ENCODE data around the gene DLST. TPM values are rescaled to one million over a fixed set of nuclear protein-coding genes. Genes with fewer than 3 reads are reported as not detected.
"Not testable (repeated sequence)": the region's sequence is repeated elsewhere in the genome, so short reads cannot be mapped to it uniquely, and the experiment has no call there.

The DLST gene
- polyA plus RNA-seq, 1 donor (not counting 4 experiments of a cell fraction or from before 2014, with no cell fraction given) = 114 TPM

- no peak overlapping the region for H2AFZ ChIP-seq (ENCODE audit: control insufficient read depth, low read length)
- H3K9me1 ChIP-seq (ENCODE audit: control insufficient read depth, extremely low read depth, insufficient read depth, low read length) = no peaks in the 10 kb centered on the region
- H3K27ac ChIP-seq (ENCODE audit: control insufficient read depth, insufficient read depth, low read length) = no peak overlapping the region
- H3K9ac ChIP-seq (ENCODE audit: control insufficient read depth, extremely low read depth, insufficient read depth, low read length) = no peak overlapping the region
- H3K4me2 ChIP-seq (ENCODE audit: control insufficient read depth, extremely low read depth, insufficient read depth, low read depth, low read length) = no peak overlapping the region
- dilution Hi-C loops (cut with MboI; ENCODE audit: extremely low pct_ligation_motif_present, low sequenced_read_pairs) = no loop called here
- TF ChIP-seq CTCF (optimal IDR thresholded peaks at IDR 0.05 in 1 of 3, IDR thresholded peaks at IDR 0.05 in 1 of 3, conservative IDR thresholded peaks at IDR 0.05 in 1 of 3; ENCODE audit: extremely low read depth in 1 of 3, insufficient read depth in 2 of 3, low read length in 3 of 3) (no peak), EZH2 (IDR thresholded peaks at IDR 0.05; ENCODE audit: low read length) (no peak)
- H3K4me3 ChIP-seq (ENCODE audit: control insufficient read depth in 2 of 3, extremely low read depth in 1 of 3, insufficient read depth in 2 of 3, low read depth in 1 of 3, low read length in 3 of 3) = no peak overlapping the region
- H3K36me3 ChIP-seq (ENCODE audit: control insufficient read depth in 2 of 2, extremely low read depth in 1 of 2, insufficient read depth in 2 of 2, low read length in 2 of 2) = no peaks in the 10 kb centered on the region
- DNase-seq (ENCODE audit: low read depth, low spot score) (no peak), FAIRE-seq (no peak)
- no peaks in the 10 kb centered on the region for H4K20me1 ChIP-seq (ENCODE audit: control insufficient read depth, extremely low read depth, insufficient read depth, low read length)
- no peaks in the 10 kb centered on the region for H3K27me3 ChIP-seq (ENCODE audit: control insufficient read depth, extremely low read depth, insufficient read depth, low read length)
- peaks cover 3% of the 10 kb centered on the region for H3K4me1 ChIP-seq (ENCODE audit: control insufficient read depth, extremely low read depth, insufficient read depth, low read length)
- H3K9me3 ChIP-seq (ENCODE audit: control insufficient read depth, low read depth, low read length) = no peaks in the 10 kb centered on the region
- no peaks in the 10 kb centered on the region for H3K79me2 ChIP-seq (ENCODE audit: control insufficient read depth, insufficient read depth, low read length)
Measured at GRCh38 chr14:74927225-74927624, 45.5 kb downstream of the DLST start.

GRCh38 chr14:74929242-74929641, 47.5 kb downstream of the DLST start:
- Histone ChIP-seq H4K20me1 (ENCODE audit: control insufficient read depth, extremely low read depth, insufficient read depth, low read length) (no peaks in the 10 kb centered on the region), H3K27ac (ENCODE audit: control insufficient read depth, insufficient read depth, low read length) (no peak overlapping the region), H3K27me3 (ENCODE audit: control insufficient read depth, extremely low read depth, insufficient read depth, low read length) (no peaks in the 10 kb centered on the region), H3K36me3 (ENCODE audit: control insufficient read depth in 2 of 2, extremely low read depth in 1 of 2, insufficient read depth in 2 of 2, low read length in 2 of 2) (no peaks in the 10 kb centered on the region), H2AFZ (ENCODE audit: control insufficient read depth, low read length) (no peak overlapping the region), H3K9ac (ENCODE audit: control insufficient read depth, extremely low read depth, insufficient read depth, low read length) (no peak overlapping the region), H3K79me2 (ENCODE audit: control insufficient read depth, insufficient read depth, low read length) (no peaks in the 10 kb centered on the region), H3K4me3 (ENCODE audit: control insufficient read depth in 2 of 3, extremely low read depth in 1 of 3, insufficient read depth in 2 of 3, low read depth in 1 of 3, low read length in 3 of 3) (no peak overlapping the region), H3K4me1 (ENCODE audit: control insufficient read depth, extremely low read depth, insufficient read depth, low read length) (peaks cover 3% of the 10 kb centered on the region), H3K9me3 (ENCODE audit: control insufficient read depth, low read depth, low read length) (no peaks in the 10 kb centered on the region), H3K4me2 (ENCODE audit: control insufficient read depth, extremely low read depth, insufficient read depth, low read depth, low read length) (no peak overlapping the region), H3K9me1 (ENCODE audit: control insufficient read depth, extremely low read depth, insufficient read depth, low read length) (no peaks in the 10 kb centered on the region)
- dilution Hi-C loops (cut with MboI; ENCODE audit: extremely low pct_ligation_motif_present, low sequenced_read_pairs) = no loop called here
- FAIRE-seq = no peak
- DNase-seq (ENCODE audit: low read depth, low spot score) = no peak
- TF ChIP-seq CTCF (optimal IDR thresholded peaks at IDR 0.05 in 1 of 3, IDR thresholded peaks at IDR 0.05 in 1 of 3, conservative IDR thresholded peaks at IDR 0.05 in 1 of 3; ENCODE audit: extremely low read depth in 1 of 3, insufficient read depth in 2 of 3, low read length in 3 of 3) = no peak
- TF ChIP-seq EZH2 (IDR thresholded peaks at IDR 0.05; ENCODE audit: low read length) = no peak

GRCh38 chr14:74931744-74932143, 50.0 kb downstream of the DLST start:
- H3K4me2 ChIP-seq (ENCODE audit: control insufficient read depth, extremely low read depth, insufficient read depth, low read depth, low read length); H3K9ac ChIP-seq (ENCODE audit: control insufficient read depth, extremely low read depth, insufficient read depth, low read length); DNase-seq (ENCODE audit: low read depth, low spot score); H4K20me1 ChIP-seq (ENCODE audit: control insufficient read depth, extremely low read depth, insufficient read depth, low read length); FAIRE-seq; dilution Hi-C loops (cut with MboI; ENCODE audit: extremely low pct_ligation_motif_present, low sequenced_read_pairs); H3K36me3 ChIP-seq (ENCODE audit: control insufficient read depth in 2 of 2, extremely low read depth in 1 of 2, insufficient read depth in 2 of 2, low read length in 2 of 2); H2AFZ ChIP-seq (ENCODE audit: control insufficient read depth, low read length); H3K4me1 ChIP-seq (ENCODE audit: control insufficient read depth, extremely low read depth, insufficient read depth, low read length); H3K9me1 ChIP-seq (ENCODE audit: control insufficient read depth, extremely low read depth, insufficient read depth, low read length); H3K27ac ChIP-seq (ENCODE audit: control insufficient read depth, insufficient read depth, low read length); H3K27me3 ChIP-seq (ENCODE audit: control insufficient read depth, extremely low read depth, insufficient read depth, low read length); H3K79me2 ChIP-seq (ENCODE audit: control insufficient read depth, insufficient read depth, low read length); H3K4me3 ChIP-seq (ENCODE audit: control insufficient read depth in 2 of 3, extremely low read depth in 1 of 3, insufficient read depth in 2 of 3, low read depth in 1 of 3, low read length in 3 of 3); H3K9me3 ChIP-seq (ENCODE audit: control insufficient read depth, low read depth, low read length): not testable (repeated sequence)
